T-helper 1 cell (primary cell): ENCODE data around the gene TMEM190.
A peak's percentile ranks its signal among the peaks of the same experiment; 100 is the strongest.

Experiments
- DNase-seq, 5 donors: peaks; one replicate each; pipeline ENCODE4 v3.0.0-alpha.2; 2012 to 2020

TMEM190 gene

GRCh38 chr19:55372316-55373081 lies 4.1 kb upstream of the TMEM190 start:
- no peak for DNase-seq

GRCh38 chr19:55373306-55373992 lies 3.2 kb upstream of the TMEM190 start:
- DNase-seq, result no peak

GRCh38 chr19:55373993-55374757 lies 2.5 kb upstream of the TMEM190 start:
- DNase-seq, result no peak

GRCh38 chr19:55377356-55378131 lies 918 bp downstream of the TMEM190 start:
- DNase-seq, result no peak

- no peak for DNase-seq
Observed at GRCh38 chr19:55379174-55379573, 2.5 kb downstream of the TMEM190 start.

GRCh38 chr19:55382013-55382412 lies 5.4 kb downstream of the TMEM190 start:
- DNase-seq, result no peak

- DNase-seq, result no peak
Observed at GRCh38 chr19:55382522-55383054, 6.0 kb downstream of the TMEM190 start.

GRCh38 chr19:55383279-55384130 lies 6.9 kb downstream of the TMEM190 start:
- peak in 3 of 5 donors; percentile 38 to 63 (median 40) for DNase-seq

GRCh38 chr19:55384131-55384919 lies 7.7 kb downstream of the TMEM190 start, which contains the start of gene TMEM238:
Gene TMEM238, minus strand, starts transcription at chr19:55384292. Its CDS starts 33 bp downstream, at chr19:55384259.
- DNase-seq, result peak in 2 of 5 donors; percentile 33 to 37

GRCh38 chr19:55384920-55385723 lies 8.5 kb downstream of the TMEM190 start:
- peak; percentile 84 to 96 (median 93) for DNase-seq

GRCh38 chr19:55385724-55386492 lies 9.3 kb downstream of the TMEM190 start, which contains the start of gene RPL28:
Gene RPL28, plus strand, starts transcription at chr19:55385932. Its CDS starts 426 bp downstream, at chr19:55386358.
- DNase-seq, result peak; percentile 94 to 99 (median 97)

GRCh38 chr19:55386493-55386971 lies 9.9 kb downstream of the TMEM190 start:
- DNase-seq, result peak in 1 of 5 donors; percentile 23

- DNase-seq, result no peak
Observed at GRCh38 chr19:55387736-55388497, 11.3 kb downstream of the TMEM190 start.

- no peak for DNase-seq
Observed at GRCh38 chr19:55389386-55390317, 13.0 kb downstream of the TMEM190 start.

- no peak for DNase-seq
Observed at GRCh38 chr19:55390461-55390880, 13.8 kb downstream of the TMEM190 start.

GRCh38 chr19:55391191-55391670 lies 14.6 kb downstream of the TMEM190 start:
- no peak for DNase-seq
